Kidney epithelial cell (primary cell): ENCODE measurements around the gene DHRS7. TPM values are rescaled to one million over a fixed set of nuclear protein-coding genes. Genes with fewer than 3 reads are reported as not detected.

Experiments
- DNase-seq: peaks from one replicate; pipeline ENCODE4 v3.0.0-alpha.2; 2010; ENCODE audit warnings: low read depth
- H3K27me3 ChIP-seq: 2 replicates; pipeline ENCODE4 v1.6.0; 2011; ENCODE audit warnings: low read length; ENCODE audit not compliant: control insufficient read depth, insufficient read depth
- H3K36me3 ChIP-seq: 2 replicates; pipeline ENCODE4 v1.5.1; 2011; ENCODE audit warnings: low read length; ENCODE audit not compliant: control insufficient read depth, insufficient read depth
- H3K4me3 ChIP-seq: 2 replicates; pipeline ENCODE4 v1.5.1; 2011; ENCODE audit warnings: low read depth, mild to moderate bottlenecking, control low read depth, low read length
- CTCF ChIP-seq: IDR thresholded peaks from 2 replicates; pipeline ENCODE4 v1.5.1; 2011; ENCODE audit warnings: mild to moderate bottlenecking, moderate library complexity, low read length, control low read depth, inconsistent platforms; ENCODE audit not compliant: insufficient read depth, poor library complexity, severe bottlenecking
- total RNA-seq: library from RNA; depleted of rRNA; stranded (reverse); fragments of >200 nt; gene quantifications from 2 replicates; pipeline ENCODE4 v1.2.3, GENCODE V29; 2015

The DHRS7 gene
- total RNA-seq, 1 donor from 2014 or later: 107 TPM

GRCh38 chr14:60183138-60183537, 17.9 kb upstream of the DHRS7 start:
- no peaks in the 10 kb centered on the region for H3K36me3 ChIP-seq
- DNase-seq: no peak
- TF ChIP-seq CTCF: no peak

GRCh38 chr14:60179431-60179869, 14.3 kb upstream of the DHRS7 start:
- H3K4me3 ChIP-seq: no peak overlapping the region
- DNase-seq: no peak
- H3K27me3 ChIP-seq: no peaks in the 10 kb centered on the region
- no peak for TF ChIP-seq CTCF
- no peaks in the 10 kb centered on the region for H3K36me3 ChIP-seq

More at GRCh38 chr14:60183138-60183537, 17.9 kb upstream of the DHRS7 start:
- no peak overlapping the region for H3K4me3 ChIP-seq
- no peaks in the 10 kb centered on the region for H3K27me3 ChIP-seq

GRCh38 chr14:60178820-60179219, 13.6 kb upstream of the DHRS7 start:
- TF ChIP-seq CTCF: no peak
- H3K27me3 ChIP-seq: no peaks in the 10 kb centered on the region
- no peak overlapping the region for H3K4me3 ChIP-seq
- H3K36me3 ChIP-seq: no peaks in the 10 kb centered on the region
- no peak for DNase-seq

GRCh38 chr14:60178164-60178563, 13.0 kb upstream of the DHRS7 start:
- DNase-seq: no peak
- no peaks in the 10 kb centered on the region for H3K36me3 ChIP-seq
- no peak for TF ChIP-seq CTCF
- no peak overlapping the region for H3K4me3 ChIP-seq
- no peaks in the 10 kb centered on the region for H3K27me3 ChIP-seq

- Histone ChIP-seq H3K36me3 (no peaks in the 10 kb centered on the region), H3K4me3 (no peak overlapping the region), H3K27me3 (no peaks in the 10 kb centered on the region)
- no peak for DNase-seq
- TF ChIP-seq CTCF: no peak
Measured at GRCh38 chr14:60175255-60175902, 10.2 kb upstream of the DHRS7 start.
